ENCODE measurements around the gene KLHL3. TPM values are rescaled to one million over a fixed set of nuclear protein-coding genes. Genes with fewer than 3 reads are reported as not detected.

The KLHL3 gene
- total RNA-seq, 6 experiments from 2014 or later = 1.9 to 8.5 (median 3.3) TPM

DNA sequence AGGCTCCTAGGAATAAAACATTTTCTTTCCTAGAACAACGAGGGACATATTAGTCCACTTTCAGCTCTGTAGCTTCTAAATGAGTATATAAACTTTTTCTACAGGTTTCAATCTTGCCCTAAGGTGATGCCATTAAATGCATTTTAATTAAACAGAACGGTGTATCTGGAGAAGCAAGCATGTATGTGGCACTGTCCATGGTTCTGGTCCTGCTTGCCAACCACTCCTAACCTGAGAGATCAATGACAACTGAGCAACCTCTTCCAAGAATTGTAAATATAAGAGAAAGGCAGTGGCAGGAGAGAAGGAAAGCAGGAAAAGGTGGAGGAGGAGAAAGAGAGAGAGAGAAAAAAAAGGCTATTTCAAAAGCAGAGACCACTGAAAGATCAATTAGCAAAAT lies 141.2 kb downstream of the KLHL3 start:
- no peaks in the 10 kb centered on the region for H3K9me3 ChIP-seq
- DNase-seq = no peak
- no peak overlapping the region for H3K27ac ChIP-seq
- H3K4me1 ChIP-seq = no peaks in the 10 kb centered on the region
- ATAC-seq = no peak
- H3K4me3 ChIP-seq = no peak overlapping the region
- TF ChIP-seq POLR2A (IDR thresholded peaks at IDR 0.05) = no peak
- TF ChIP-seq, protein P1, sequence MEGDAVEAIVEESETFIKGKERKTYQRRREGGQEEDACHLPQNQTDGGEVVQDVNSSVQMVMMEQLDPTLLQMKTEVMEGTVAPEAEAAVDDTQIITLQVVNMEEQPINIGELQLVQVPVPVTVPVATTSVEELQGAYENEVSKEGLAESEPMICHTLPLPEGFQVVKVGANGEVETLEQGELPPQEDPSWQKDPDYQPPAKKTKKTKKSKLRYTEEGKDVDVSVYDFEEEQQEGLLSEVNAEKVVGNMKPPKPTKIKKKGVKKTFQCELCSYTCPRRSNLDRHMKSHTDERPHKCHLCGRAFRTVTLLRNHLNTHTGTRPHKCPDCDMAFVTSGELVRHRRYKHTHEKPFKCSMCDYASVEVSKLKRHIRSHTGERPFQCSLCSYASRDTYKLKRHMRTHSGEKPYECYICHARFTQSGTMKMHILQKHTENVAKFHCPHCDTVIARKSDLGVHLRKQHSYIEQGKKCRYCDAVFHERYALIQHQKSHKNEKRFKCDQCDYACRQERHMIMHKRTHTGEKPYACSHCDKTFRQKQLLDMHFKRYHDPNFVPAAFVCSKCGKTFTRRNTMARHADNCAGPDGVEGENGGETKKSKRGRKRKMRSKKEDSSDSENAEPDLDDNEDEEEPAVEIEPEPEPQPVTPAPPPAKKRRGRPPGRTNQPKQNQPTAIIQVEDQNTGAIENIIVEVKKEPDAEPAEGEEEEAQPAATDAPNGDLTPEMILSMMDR (IDR thresholded peaks at IDR 0.05) = no peak
- H3K27me3 ChIP-seq = no peaks in the 10 kb centered on the region
- H3K36me3 ChIP-seq = no peaks in the 10 kb centered on the region
- intact Hi-C loops (cut with DNase I) = no loop called here
- 33% methylated on average over 2 of the region's 2 CpGs for WGBS (ENCODE audit: insufficient coverage, low coverage, low lambda C conversion rate, missing lambda C conversion rate)

- Histone ChIP-seq H3K27ac (no peak overlapping the region), H3K27me3 (no peaks in the 10 kb centered on the region), H3K4me3 (no peak overlapping the region), H3K9me3 (no peaks in the 10 kb centered on the region), H3K36me3 (no peaks in the 10 kb centered on the region), H3K4me1 (no peaks in the 10 kb centered on the region)
- TF ChIP-seq, protein P1 (IDR thresholded peaks at IDR 0.05) = no peak
- no peak for TF ChIP-seq POLR2A (IDR thresholded peaks at IDR 0.05)
- DNase-seq = no peak
- 72% methylated on average over 3 of the region's 3 CpGs for WGBS (ENCODE audit: insufficient coverage, low coverage, low lambda C conversion rate, missing lambda C conversion rate)
- no peak for ATAC-seq
- intact Hi-C loops (cut with DNase I) = no loop called here
Observed at GRCh38 chr5:137592317-137592716, 143.6 kb downstream of the KLHL3 start.

GRCh38 chr5:137589185-137589584 lies 146.7 kb downstream of the KLHL3 start:
- DNase-seq (no peak), ATAC-seq (no peak)
- intact Hi-C loops (cut with DNase I) = no loop called here
- no peaks in the 10 kb centered on the region for H3K36me3 ChIP-seq
- H3K27ac ChIP-seq = no peak overlapping the region
- no peaks in the 10 kb centered on the region for H3K27me3 ChIP-seq
- no peak overlapping the region for H3K4me3 ChIP-seq
- 82% methylated on average over 3 of the region's 3 CpGs for WGBS (ENCODE audit: insufficient coverage, low coverage, low lambda C conversion rate, missing lambda C conversion rate)
- H3K9me3 ChIP-seq = no peaks in the 10 kb centered on the region
- no peaks in the 10 kb centered on the region for H3K4me1 ChIP-seq
- TF ChIP-seq, protein P1 (IDR thresholded peaks at IDR 0.05) = no peak

DNA sequence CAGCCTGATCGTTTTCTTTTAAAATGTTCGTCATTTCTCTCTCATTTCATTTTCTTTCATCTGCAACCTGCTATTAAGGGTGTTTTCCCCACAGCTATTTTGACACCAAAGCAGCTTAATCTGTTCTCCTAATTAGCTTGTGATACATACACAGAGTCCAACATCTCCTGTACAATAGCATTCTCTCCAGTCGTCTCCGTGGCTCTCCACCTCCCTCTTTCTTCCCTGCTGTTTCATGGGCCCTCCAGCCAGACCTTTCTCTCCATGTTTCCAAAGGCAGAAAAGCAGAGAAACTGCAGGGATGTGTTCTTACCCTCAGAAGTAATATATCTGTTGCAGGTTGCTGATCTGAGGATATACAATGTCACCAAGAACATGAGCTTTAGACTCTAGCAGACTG lies 148.0 kb downstream of the KLHL3 start:
- ATAC-seq = no peak

More for the DNA sequence above, 148.0 kb downstream of the KLHL3 start:
- Histone ChIP-seq H3K4me3 (no peak overlapping the region), H3K36me3 (no peaks in the 10 kb centered on the region), H3K27ac (no peak overlapping the region), H3K27me3 (no peaks in the 10 kb centered on the region), H3K9me3 (no peaks in the 10 kb centered on the region), H3K4me1 (no peaks in the 10 kb centered on the region)
- intact Hi-C loops (cut with DNase I) = no loop called here
- 57% methylated on average over 4 of the region's 4 CpGs for WGBS (ENCODE audit: insufficient coverage, low coverage, low lambda C conversion rate, missing lambda C conversion rate)
- no peak for DNase-seq
- TF ChIP-seq, protein P1 (IDR thresholded peaks at IDR 0.05) = no peak
- no peak for TF ChIP-seq POLR2A (IDR thresholded peaks at IDR 0.05)

All from right lobe of liver (tissue), 6 donors.